ENCODE data around the gene CST7.
"Not testable (repeated sequence)": the region's sequence is repeated elsewhere in the genome, so short reads cannot be mapped to it uniquely, and the experiment has no call there.

Gene CST7, protein sequence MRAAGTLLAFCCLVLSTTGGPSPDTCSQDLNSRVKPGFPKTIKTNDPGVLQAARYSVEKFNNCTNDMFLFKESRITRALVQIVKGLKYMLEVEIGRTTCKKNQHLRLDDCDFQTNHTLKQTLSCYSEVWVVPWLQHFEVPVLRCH

DNA sequence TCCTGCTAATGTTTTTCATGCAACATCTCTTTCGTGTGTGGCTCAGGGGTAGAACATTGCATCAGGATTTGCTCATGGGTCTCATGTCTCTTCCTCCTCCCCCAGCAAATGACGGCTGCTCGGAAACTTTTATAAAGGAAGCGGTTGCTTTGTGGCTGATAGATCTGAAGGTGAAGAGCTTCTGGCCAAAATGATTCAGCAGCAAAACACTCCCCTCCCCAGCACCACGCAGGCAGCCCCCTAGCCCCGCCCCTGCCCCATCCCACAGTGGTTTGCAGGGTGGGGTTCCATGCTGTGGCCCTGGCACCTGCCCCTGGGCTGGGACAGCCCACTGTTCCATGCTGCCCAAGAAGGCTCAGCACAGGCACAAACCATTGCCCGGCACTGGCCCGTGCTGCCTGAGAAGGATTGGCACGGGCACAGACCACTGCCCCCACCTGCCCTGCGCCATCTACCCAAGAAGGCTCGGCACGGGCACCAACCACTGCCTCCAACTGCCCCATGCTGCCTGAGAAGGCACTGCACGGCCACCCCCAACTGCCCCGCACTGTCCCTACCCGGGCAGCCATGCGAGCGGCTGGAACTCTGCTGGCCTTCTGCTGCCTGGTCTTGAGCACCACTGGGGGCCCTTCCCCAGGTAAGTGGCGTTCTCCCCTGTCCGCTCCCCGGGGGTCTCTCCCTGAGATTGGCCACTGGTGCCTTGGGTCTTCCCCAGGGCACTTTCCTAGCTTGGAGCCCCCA, at the start of gene CST7:
CST7 (plus strand) TSS at position 331 of the 741 bp plus-strand sequence; CDS start at position 568, 237 bp downstream.
- no peak for DNase-seq

DNA sequence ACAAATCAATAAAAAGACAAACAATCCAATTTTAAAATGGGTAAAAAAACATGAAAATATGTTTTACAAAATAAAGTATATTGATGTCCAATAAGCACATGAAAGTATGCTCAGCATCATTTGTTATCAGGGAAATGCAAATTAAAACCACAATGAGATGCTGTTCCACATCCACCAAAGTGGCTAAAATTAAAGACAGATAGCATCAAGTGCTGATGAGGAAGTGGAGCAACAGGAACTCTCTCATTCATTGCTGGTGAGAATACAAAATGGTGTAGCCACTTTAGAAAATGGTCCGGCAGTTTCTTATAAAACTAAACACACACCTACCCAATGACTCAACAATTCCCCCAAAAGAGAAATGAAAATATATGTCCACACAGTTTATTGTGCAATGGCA, 42.3 kb upstream of the CST7 start:
- no peak for DNase-seq

DNA sequence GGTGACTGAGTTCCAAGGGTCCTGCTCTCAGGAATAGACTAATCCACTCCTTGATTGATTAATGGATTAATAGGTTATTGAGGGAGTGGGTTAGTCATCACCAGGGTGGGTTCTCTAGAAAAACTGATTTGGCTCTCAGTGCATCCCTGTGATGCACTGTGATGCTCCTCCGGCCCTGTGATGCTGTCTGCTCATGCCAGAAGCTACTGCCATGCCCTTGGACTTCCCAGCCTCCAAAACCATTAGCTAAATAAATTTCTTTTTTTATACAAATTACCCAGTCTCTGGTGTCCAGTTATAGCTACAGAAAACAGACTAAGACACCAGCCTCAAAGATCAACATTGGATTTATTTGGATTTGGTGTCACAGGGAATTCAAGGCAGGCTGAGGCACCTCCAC, 40.4 kb upstream of the CST7 start:
- no peak for DNase-seq

DNA sequence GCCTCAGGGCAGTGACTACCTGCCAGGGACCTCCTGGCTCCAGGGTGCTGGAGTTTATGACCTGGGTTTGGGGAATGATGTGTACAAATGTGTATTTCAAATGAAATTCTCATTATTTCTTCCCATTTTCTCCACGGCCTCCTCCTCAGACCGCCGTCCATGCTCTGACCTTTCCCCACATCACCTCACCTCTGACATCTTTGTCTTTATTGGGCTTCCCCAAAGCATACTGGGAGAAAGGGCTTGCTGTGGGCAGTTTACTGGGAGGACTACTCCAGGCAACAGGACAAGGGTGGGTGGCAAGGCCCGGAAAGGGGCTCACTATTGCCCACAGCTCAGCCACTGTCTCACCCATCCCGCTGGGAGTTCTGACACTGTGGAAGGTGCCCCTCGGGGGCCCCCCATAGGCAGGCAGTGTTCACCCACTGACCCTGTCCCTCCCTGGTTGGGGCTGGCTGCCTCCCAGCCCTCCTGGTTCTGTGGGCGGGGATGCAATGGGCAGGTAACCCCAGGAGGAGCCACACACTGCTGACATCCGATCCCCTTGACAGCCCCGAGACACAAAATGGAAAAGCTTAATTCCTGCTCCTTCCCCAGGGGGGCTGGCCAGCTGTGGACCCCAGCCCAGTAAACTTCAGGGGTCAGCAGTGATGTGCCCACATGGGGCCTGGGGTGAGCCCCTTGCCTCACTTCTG, 39.8 kb upstream of the CST7 start:
- DNase-seq: no peak

DNA sequence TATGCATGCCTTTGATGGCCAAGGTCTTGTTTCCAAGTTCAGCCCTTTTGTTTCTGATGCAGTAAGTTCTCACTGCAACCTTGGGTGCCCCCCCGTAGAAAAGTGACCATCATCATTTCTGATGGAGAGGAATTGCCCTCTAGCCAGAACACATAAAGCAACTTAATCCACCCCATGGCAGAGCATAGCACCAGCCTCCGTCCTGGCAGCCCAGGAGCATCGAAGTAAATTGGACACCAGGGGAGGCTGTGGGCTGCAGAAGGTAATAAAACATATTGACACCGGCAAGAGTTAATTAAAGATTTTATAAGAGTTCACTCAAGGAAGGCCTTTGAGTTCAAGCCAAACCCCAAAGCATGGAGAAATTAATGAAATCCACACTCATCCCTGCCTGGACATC, 39.2 kb upstream of the CST7 start:
- DNase-seq: no peak

DNA sequence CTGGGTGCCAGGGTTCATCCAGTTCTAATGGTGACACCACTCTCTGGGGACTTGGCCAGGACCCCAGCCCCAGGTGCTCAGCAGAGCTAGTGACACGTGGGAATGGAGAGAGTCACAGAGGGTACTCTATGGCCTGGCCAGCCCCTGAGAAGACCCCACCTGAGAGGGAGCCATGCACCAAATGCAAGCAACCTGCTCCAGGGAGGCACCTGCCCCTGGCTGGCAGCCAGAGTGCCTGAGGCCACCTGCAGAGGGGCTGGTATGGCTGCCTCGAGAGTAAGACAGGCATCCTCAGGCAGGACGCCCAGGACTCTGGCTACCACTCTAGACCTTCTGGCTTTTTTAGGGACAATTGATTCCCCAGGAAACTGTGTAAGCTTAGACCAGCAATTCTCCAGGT, 38.6 kb upstream of the CST7 start:
- no peak for DNase-seq

DNA sequence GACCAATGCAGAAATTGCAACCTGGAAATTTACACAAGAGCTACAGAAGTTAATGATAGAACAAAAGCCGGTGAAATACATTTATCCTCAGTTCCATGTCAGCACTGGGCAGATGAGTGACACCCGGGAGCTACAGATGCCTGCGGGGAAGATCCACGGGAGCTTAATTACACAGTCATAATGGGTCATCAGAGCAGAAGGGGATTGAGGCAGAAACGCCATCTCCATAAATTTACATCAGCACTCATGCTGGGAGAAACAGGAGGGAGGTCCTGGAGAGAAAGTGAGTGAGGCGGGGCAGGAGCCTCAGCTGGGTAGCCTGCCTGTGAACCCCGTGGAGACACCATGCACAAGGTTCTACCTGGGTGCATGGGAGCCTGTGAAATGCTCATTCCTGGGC, 37.6 kb upstream of the CST7 start:
- no peak for DNase-seq

DNA sequence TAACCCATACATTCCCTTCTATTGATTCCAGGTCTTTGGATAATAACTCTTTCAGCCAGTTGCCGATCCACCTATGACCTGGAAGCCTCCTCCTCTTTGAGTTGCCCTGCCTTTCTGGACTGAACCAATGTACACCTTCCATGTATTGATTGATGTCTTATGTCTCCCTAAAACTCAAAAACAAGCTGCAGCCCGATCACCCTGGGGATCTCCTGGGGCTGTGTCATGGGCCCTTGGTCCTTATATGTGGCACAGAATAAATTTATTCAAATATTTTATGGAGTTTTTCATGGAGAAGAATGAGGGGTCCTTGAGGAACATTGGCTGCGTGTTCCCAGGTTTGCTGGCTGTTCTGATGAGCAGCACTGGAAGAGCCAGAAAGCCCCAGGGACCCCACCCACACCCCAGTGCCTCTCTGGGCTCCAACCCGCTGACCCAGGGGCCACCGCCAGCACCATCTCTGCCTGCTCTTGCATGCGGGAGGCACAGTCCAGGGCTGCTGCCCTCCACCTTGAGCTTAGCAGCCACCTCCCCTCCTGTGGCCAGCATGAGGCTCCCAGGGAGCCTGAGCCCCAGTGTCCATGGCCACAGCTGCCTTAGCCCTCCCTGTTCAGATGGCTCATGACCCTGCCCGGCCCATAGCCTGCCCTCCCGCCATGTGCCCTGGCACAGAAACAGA, 36.5 kb upstream of the CST7 start:
- no peak for DNase-seq

DNA sequence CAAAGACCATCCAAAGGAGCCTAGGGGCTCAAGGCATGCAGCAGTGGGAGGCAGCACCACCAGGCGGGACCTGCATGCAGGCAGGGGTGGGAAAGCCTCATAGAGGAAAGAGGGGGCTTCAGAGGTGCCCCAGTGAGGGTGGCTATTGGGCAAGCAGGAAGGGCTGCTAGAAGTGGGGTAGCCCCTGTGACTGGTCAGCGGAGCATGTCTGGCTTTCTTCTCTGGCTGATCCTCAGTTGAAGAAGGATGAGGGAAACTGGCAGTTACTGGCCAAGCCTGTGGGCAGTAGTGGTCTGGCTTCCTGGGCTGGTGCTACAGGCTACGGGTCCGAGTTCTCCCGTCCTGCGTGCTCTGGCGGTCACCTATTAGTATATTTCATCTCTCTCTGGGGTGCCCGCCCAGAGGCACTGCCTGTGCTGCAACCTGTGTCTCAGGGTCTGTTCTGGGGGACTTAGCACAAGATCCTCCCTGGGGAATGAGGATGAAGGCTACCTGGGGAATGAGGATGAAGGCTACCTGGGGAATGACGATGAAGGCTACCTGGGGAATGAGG, 35.9 kb upstream of the CST7 start:
- DNase-seq: no peak

DNA sequence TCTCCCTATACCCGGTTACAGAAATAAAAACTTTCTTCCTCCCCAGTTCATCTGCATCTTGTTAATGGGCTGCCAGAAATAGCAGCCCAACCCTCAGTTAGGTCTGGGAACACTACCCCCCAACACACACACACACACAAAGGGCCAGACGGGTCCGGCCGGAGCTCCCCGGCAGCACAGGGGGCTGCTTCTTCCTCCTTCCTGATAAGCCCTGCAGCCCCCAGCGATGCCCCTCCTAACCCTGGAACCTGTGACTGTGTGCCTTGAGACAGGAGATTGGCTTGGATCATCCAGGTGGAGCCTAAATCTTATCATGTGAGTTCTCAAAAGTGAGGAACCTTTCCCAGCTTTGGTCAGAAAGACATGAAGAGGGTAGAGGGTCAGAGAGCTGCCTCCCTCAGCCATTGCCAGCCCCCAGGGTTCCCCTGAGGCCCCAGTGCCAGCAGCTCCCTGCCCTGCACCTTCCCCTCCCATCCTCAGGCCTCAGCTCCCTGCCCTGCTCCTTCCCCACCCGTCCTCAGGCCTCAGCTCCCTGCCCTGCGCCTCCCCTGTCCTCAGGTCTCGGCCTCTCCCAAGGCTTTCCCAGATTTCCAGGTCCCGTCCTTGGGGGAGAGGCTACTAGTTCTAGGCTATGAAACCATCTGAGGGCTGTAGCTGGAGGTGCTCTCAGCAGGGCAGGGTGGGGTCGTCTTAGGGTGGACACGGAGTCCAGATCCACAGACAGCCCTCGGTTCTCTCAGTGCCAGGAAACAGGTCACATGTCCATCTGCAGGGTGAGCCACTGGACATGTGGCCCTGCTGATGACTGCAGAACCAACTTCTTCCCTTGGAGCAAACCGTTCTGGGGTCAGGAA, 34.5 kb upstream of the CST7 start:
- no peak for DNase-seq

DNA sequence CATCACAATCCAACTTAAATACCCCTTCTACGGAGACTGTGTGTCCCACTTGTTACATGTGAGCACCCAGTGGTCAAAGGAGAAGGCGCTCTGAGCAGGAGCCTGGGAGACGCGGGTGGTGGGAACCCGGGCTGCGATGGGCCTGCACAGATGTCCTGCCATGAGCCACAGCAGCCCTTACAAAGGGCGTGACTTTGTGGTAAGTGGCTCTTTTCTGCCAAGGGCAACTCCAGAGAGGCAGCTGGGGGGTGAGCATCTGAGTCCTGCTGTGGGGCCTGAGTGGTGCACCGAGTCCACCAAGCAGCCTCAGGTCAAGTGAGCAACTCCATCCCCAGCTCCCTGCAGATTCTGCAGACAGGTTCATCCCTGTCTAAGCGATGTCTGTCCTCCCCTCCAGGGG, 33.6 kb upstream of the CST7 start:
- no peak for DNase-seq

DNA sequence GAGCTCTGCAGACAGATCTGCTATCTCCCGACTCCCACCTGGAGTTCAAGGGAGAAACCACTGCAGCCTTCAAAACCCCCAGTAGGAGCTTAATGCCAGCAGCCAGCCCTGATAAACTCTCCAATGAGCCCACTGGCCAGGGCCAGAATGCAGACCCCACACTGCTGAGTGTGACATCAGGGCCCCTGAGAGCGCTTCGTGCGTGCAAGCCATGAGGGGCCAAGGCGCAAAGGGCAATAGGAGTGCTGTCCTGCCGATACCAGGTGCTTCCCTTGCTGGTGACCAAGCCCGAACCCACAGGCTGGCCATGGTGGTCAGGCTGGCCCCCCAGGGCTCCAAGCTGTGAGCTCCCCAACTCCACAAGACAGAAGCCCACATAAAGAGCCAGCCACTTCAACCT, 33.2 kb upstream of the CST7 start:
- DNase-seq: no peak

DNA sequence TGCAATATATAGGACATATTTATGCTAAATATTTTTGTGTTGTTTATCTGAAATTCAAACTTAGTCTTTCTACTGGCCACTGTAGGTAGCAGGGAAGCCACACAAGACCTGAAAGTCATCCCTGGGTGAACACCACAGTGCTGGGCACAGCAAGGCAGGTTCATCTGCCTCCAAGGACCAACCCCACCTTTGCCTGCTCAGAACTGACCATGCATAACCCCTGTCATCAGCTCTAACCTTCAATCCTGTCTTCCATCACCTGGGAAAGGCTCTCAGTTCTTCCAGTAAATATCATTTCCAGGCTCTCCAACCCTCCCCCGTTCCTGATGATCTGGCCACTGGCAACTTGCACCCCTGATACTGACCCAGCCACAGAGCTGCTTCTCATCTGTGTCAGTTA, 32.7 kb upstream of the CST7 start:
- no peak for DNase-seq

DNA sequence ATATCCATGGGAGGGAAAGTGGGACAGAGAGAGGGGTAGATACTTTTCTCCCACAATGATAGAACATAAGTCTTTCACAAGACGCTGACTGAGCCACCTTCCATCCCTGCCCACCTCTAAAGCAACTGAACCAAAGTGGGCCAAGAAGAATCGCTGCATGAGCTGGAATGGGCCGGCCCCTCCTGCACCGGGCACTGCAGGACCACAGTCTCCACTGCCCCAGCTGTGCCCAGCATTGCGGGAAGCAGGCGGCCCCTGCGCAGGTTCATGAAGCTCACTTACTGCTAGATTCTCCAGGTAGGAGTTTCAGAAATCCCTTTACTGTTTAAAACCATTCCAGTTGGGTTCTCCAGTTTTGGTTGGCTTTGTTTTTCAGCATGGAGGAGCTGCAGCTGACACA, 32.0 kb upstream of the CST7 start:
- no peak for DNase-seq

DNA sequence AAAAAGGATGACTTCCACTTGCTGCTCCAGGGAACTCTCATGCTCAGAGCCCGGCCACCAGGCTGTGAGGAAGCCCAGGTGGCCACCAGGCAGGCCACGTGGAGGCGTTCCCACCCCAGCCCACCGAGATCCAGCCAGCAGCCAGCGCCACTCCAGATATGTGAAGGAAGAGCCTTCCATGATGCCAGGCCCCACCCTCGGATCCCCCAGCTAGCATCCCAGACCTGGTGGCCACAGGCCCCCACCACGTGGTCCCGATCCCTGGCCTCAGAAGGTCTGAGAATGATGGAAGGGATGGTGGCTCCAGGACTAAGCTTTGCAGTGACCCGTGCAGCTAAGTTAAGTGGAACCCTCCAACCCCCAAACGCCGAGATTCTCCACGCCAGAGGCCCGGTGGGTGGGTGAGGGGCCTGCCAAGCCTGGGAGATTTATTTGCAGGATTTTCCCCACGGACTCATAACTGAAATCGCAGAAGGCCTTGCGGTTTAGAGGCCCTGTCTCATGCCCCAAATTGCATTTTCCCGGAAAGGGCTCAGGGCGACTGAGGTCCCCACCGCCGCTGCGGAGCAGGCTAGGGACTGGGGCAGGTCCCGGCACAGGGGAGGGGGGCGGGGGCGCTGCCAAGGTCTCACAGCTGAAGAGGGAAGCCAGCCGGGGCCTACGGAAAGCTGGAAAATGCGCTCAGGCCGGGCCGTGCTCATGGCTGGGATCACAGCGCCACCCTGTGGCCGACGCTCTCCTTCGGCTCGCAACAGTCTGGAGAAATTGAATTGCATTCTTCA, 31.1 kb upstream of the CST7 start:
- DNase-seq: peak; percentile 23

DNA sequence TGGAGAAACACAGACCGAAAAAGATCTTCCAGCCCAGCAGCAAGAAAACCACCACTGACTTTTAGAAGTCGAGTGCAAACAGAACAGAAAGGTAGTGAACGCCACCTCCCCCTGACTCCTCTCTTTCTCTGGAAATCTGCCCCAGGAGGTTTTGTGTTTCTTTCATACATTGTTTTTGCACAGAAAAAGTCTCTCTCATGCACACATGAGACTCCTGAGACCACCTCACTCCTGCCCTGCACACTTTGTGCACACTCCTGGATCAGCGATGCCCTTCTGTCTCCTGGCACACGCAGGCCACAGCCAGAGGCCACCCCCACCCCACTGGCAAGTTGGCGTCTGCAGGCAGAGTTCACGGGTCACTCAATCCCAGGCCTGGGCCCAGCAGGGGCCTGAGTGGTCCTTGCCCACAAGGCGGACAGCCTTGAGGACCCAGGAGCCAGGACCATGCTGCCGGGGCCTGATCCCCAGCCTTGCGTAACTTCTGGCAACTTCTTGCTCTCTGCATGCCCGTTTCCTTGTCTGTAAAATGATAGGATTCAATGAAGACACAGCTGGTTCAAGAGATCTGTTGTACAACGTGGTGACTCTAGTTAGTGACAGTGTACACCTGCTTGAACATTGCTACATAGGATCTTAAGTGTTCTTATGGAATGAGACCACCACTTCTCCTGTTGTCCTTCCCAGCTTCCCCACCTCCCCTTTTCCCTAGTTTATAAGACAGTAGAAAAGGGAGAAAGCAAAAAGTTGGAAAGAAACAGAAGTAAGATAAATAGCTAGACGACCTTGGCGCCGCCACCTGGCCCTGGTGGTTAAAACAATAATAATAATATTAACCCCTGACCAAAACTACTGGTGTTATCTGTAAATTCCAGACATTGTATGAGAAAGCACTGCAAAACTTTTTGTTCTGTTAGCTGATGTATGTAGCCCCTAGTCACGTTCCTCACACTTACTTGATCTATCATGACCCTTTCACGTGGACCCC, 30.2 kb upstream of the CST7 start:
- DNase-seq: no peak

DNA sequence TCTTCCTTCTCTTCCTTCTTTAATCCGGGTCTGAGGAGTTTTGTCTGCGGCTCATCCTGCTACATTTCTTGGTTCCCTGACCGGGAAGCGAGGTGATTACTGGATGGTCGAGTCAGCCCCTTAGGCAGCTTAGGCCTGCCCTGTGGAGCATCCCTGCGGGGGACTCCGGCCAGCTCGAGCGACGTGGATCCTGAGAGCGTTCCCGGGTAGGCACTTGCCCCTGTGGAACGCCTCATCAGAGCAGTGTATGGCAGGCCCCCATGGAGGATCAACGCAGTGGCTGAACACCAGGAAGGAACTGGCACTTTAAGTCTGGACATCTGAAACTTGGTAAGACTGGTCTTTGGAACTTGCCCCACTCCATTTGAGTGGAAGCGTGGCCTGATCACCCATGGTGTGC, 29.4 kb upstream of the CST7 start:
- not testable (repeated sequence) for DNase-seq

DNA sequence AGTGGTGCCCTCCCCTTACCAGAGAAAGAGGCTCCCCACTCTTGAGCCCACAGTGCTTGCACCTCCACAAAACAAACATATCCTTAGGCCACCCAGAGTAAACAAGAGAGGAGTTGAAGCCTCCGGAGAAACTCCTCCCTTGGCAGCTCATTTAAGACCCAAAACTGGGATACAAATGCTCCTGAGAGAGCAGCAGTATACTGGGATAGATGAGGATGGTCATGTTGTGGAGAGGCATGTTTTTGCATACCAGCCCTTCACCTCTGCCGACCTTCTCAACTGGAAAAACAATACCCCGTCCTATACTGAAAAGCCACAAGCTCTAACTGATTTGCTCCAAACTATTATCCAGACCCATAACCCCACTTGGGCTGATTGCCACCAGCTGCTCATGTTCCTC, 28.4 kb upstream of the CST7 start:
- DNase-seq: not testable (repeated sequence)

DNA sequence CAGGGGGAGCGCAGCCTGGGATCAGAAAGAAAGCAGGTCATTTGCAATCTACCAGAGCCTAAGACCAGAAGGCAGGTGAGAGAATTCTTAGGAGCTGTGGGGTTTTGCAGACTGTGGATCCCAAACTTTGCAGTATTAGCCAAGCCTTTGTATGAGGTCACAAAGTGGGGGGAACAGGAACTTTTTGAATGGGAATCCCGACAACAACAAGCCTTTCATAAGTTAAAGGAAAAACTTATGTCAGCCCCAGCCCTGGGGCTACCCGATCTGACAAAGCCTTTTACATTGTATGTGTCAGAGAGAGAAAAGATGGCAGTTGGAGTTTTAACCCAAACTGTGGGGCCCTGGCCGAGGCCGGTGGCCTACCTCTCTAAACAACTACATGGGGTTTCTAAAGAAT, 19.8 kb upstream of the CST7 start:
- not testable (repeated sequence) for DNase-seq

All from NCI-H1092 (cell line).